Globus pallidus (tissue), 1 donor: ENCODE results near the gene ABCC1.
"Not testable (repeated sequence)": the region's sequence is repeated elsewhere in the genome, so short reads cannot be mapped to it uniquely, and the experiment has no call there.

Experiments
- DNase-seq: peaks from one replicate; pipeline ENCODE4 v3.0.0-alpha.2; 2015; ENCODE audit warnings: low spot score

ABCC1 gene

DNA sequence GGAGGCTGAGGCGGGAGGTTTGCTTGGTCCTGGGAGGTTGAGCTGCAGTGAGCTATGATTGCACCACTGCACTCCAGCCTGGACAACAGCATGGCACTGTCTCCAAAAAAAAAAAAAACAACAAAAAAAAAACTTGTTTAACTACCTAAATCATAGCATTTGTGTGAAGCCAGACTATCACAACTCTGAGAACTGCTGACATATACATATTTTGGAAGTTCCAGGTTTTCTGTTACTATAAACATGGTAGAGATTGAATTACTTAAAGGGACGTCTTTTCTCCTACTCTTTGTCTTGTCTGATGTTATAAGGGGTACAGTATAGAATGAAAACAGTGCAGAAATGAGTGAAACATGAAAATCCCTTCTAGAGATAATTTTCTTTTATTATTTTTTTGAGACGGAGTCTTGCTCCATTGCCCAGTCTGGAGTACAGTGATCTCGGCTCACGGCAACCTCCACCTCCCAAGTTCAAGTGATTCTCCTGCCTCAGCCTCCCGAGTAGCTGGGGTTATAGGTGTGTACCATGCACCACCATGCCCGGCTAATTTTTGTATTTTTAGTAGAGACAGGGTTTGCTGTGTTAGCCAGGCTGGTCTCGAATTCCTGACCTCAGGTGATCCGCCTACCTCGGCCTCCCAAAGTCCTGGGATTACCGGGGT, 18.4 kb downstream of the ABCC1 start:
- no peak for DNase-seq

DNA sequence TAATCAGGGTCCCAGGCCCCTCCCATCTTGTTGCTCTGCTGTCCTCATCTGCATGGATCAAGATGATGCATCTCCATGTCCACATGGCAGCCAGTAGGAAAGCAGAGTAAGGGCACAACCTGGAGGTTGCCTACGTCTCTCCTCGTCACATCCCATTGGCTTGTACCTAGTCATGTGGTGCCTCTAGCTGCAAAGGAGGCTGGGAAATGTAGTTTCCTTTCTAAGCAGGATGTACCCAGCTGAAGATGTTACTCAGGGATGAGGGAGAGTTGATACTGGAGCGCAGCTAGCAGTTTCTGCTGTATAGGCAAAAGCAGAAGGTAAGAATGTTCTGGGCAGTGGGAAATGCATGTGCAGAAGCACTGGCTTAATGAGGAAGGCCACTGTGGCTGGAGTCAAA, 20.8 kb downstream of the ABCC1 start:
- DNase-seq, result no peak

DNA sequence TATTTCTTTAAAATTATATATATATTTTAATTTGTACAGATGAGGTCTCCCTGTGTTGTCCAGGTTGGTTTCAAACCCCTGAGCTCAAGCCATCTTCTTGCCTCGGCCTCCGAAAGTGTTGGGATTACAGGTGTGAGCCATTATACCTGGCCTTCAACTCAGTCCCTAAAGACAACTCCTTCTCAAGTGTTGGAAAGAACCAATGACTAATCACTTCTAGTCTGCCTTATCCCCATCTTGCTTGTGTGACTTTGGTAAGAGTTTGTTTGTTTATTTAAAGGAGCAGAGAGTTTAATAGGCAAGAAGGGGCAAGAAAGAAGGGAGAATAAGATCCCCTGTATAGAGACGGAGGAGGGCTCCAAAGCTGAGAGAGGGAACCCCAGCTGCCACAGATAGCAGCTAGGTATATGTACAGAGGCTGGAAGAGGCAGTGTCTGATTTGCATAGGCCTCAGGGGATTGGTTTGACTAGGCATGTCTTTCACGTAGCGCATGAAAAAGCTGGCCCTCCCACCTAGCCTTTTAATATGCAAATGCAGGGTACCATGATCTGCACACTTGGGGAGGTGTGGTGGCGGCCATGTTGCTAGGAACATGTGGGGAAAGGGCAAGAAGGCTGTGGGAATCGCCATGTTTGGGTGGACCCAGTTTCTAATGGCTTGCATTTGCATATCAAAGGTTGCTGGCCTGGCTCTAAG, 21.5 kb downstream of the ABCC1 start:
- no peak for DNase-seq

DNA sequence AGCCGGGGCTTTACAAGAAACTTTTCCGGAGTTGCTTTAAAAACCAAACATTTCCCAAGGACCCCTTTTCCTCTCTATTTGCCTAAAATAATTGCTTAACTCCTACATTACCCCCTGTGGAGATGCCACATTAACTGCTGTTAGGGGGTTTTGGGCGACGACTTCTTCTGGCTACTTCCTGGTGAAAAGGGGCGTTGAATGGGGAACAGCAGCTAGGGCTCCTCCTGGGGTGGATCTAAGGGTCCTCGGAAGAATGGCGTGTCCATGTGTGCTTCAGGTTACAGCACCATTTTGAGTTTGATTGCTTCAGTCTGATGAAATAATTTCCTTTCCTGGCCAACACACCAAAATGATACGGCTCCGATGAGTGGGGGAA, 22.0 kb downstream of the ABCC1 start:
- DNase-seq, result no peak

DNA sequence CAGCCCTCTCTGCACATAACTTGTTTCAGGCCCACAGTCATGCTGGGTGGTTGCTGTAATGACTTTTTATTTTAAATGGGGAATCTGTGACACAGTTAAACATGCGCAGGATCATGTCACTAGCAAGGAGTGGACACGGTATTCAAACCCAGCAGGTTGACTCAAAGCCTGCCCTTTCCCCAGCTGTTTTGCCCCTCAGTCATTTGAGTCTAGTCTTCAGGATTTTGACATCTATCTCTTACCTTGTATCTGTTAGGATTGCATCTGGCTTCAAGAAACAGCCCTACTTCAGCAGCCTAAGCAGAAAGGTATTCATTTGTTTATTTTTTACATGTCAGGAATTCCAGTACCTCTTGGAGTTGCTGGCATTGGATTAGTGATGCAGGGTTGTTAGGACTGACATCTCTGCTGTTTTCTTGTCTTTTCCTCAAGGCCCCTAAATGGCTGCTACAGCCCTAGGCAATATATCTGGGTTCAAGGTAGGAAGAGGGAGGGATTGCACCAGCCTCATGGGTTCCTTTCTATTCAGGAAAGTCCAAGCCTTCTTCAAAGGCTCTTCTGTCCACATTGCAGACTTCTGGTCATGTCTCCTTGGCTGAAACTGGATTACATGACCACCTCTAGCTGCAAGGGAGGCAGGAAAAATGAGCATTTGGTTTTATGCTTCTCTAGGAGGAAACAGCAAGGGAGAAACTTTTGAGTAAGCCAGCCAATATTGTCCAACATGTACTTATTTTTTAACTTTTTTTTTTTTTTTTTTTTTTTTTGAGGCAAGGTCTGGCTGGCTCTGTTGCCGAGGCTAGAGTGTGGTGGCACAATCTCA, 22.8 kb downstream of the ABCC1 start:
- no peak for DNase-seq

DNA sequence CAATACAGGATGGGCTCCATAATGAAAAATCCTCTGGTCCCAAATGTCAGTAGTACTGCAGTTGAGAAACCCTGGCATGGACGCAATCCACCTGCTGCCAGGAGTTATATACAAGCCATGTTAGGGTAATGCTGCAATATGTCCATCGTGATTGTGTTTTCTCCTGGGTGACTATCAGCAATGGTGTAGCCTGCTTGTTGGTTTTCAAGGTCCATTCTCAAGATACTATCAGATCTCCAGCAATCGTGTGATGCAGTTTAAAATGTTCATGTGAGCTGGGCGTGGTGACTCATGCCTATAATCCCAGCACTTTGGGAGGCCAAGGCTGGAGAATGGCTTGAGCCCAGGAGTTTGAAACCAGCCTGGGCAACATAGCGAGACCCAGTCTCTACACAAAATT, 24.0 kb downstream of the ABCC1 start:
- DNase-seq, result no peak

DNA sequence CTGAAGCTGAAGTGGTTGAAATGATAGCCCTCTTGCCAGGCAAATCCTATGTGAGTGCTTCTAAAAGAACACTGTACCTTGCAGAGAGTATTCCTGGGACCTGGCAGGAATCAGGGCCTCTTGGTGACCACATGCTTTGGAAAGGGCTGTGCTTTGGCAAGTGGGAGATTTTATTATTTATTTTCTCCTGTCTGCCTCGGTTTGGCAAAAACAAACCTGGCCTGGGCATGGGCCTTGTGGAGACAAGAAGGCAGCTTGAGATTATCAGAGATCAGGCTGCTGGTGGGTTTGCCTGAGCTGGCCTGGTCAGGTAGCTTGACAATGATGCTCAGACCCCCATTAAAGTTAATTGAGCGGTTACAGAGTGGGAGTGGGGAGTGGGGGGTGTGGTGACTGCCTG, 24.6 kb downstream of the ABCC1 start:
- no peak for DNase-seq

DNA sequence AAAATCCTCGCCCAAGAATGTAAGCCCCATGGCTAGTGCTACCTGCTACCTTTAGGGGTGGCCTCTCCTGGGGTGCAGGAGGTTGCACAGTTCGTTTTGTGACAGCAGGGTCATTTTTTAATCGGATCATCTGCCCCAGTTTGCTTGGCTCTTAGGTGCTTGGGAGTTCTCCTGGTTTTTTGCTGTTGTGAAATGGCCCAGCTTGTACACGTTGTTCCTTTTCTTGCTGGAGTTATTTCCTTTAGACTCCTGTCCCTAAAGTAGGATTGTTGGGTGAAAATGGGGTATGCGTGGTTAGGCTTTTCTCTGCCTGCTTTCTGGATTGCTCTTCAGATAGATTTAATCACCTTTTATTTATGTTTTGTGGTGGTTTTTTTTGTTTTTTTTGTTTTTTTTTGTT, 25.8 kb downstream of the ABCC1 start:
- DNase-seq, result no peak

DNA sequence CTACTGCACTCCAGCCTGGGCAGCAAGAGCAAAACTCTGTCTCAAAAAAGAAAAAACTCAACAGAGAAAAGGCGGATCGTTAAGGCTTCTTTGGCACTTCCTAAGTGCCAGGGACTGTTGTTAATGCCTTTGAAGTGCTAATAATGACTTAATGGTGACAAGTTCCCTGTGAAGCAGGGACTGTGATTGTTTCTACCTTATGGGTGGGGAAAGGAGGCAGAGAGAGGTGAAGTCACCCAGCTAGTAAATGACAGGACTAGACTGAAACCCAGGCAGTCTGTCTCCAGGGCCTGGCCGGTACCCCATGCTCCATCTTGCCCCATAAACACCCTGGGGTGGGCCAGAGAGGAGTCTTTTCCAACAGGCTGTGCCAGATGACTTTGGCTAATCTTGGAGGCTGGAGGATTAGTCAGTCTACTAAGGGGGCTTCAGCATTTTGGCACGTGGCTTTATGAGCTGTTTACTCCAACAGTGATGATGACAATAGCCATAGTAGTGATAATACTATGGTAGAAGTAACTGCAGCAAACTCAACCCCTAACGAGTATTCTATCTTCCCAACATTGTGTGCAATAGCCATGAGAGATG, 26.9 kb downstream of the ABCC1 start:
- DNase-seq, result no peak

DNA sequence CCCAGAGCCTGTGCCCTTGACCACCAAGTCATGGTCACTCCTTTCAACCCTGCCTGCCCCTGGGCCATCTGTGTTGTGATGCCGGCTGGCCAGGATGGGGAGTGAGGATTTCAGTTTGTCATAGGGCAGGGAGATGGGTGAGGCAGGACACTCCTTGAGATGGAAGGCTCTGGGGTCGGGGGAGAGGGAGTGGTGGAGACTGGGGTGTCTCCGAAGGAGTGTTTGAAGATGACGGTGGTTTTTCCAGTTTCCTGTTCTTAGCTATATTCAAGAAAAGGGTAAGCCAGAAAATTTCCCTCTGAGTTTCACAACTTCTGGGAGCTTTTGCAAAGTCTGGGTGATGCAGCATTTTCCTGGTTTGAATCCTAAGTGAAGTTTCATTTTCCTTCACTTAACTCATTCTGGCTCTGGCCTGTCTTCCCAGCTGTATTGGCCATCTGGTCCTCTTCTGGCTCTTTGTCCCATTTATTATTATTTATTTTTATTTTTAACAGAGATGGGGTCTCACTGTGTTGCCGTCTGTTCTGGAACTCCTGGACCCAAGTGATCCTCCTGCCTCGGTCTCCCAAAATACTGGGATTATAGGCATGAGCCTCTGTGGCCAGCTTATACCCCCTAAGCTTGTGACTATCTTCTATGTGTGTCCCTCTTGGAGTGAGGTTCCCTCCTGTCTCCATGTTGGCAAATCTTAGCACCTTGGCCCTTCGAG, 27.7 kb downstream of the ABCC1 start:
- no peak for DNase-seq

DNA sequence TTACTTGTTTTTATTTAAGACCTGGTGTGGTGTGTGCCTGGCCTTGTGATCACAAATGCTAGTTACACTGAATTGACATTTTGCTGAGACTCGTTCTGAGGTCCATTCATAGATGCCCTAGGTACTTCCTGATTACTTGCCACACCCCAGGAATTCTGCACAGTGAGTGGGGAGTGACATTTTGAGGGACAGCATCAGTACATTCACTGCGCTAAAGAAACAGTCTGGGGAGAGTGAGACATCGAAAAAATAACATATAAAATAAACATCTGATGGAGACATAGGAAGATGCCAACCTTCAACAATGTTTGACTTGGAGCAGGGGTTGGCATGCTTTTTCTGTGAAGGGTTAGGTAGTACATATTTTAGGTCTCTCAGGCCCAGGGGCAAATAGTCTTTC, 30.4 kb downstream of the ABCC1 start:
- DNase-seq, result no peak

DNA sequence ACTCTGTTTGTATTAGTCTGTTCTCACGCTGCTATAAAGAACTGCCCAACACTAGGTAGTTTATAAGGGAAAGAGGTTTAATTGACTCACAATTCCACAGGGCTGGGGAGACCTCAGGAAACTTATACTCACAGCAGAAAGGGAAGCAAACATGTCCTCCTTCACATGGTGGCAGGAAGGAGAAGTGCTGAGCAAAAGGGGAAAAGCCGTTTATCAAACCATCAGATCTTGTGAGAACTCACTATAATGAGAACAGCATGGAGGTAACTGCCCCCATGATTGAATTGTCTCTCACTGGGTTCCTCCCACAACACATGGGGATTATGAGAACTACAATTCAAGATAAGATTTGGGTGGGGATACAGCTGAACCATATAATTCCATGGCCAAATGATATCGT, 30.9 kb downstream of the ABCC1 start:
- no peak for DNase-seq

DNA sequence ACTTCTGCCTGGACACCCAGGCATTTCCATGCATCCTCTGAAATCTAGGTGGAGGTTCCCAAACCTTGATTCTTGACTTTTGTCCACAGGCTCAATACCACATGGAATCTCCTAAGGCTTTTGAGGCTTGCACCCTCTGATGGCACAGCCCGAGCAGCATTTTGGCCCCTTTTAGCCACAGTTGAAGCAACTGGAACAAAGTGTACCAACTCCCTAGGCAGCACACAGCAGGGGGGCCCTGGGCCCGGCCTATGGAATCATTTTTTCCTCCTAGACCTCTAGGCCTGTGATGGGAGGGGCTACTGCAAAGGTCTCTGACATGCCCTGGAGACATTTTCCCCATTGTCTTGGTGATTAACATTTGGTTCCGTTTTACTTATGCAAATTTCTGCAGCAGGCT, 32.0 kb downstream of the ABCC1 start:
- no peak for DNase-seq

DNA sequence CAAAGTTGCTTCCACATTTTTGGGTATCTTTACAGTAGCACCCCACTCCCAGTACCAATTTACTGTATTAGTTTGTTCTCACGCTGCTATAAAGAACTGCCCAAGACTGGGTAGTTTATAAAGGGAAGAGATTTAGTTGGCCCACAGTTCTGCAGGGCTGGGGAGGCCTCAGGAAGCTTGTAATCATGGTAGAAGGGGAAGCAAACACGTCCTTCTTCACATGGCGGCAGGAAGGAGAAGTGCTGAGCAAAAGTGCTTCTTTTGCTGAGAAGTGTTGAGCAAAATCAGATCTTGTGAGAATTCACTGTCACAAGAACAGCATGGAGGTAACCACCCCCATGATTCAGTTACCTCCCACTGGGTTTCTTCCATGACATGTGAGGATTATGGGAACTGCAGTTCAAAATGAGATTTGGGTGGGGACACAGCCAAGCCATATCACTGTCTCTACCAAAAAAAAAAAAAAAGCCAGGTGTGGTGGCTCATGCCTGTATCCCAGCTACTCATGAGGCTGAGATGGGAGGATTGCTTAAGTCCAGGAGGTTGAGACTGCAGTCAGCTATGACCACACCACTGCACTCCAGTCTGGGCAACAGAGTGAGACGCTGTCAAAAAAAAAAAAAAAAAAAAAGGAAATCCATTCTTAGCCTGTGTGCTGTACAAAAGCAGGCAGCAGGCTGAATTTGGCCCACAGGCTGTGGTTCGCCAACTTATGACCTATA, 32.9 kb downstream of the ABCC1 start:
- not testable (repeated sequence) for DNase-seq

DNA sequence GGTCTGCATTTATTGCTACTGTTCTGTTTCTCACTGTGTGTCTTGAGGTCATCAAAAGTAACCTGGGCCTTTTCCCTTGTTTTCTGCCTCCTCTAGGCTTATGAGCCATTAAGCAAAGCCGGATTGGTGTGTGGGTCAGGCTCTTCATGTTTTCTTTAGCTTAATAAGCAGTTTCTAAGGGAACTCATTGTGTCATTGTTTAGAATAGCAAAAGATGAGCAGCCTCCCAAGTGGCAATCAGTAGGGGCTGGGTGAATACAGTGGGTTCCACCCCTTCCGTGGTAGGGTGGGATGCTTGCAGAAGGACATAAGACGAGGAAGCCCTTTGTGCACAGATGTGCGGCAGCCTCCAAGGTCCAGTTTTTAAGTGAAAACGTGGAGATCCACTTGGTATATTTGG, 34.5 kb downstream of the ABCC1 start:
- DNase-seq, result no peak

DNA sequence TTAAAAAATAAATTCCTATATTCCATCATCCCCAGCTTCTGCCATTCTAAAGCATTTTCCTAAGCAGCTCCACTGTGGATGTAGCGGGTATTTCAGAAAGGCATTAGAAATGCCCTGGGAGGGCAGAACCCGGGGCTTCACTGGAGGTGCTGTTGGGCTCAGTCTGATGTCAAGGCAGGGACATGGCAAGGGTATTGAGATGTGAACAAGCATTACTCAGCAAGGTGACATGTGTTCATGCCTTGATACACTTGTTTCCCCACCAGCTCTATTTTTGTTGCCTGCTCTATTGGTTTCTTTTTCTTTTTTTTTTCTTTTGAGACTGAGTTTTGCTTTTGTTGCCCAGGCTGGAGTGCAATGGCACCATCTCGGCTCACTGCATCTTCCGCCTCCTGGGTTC, 35.7 kb downstream of the ABCC1 start:
- no peak for DNase-seq

DNA sequence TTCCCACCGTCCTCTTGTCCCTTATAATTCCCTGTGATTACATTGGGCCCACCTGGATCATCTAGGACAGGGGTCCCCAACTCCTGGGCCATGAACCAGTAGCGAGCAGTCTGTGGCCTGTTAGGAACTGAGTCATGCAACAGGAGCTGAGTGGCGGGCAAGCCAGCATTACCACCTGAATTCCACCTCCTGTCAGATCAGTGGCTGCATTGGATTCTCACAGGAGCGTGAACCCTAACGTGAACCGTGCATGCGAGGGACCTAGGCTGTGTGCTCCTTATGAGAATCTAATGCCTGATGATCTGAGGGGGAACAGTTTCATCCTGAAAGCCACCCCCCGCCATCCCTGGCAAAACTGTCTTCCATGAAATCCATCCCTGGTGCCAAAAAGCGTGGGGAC, 36.8 kb downstream of the ABCC1 start:
- no peak for DNase-seq

DNA sequence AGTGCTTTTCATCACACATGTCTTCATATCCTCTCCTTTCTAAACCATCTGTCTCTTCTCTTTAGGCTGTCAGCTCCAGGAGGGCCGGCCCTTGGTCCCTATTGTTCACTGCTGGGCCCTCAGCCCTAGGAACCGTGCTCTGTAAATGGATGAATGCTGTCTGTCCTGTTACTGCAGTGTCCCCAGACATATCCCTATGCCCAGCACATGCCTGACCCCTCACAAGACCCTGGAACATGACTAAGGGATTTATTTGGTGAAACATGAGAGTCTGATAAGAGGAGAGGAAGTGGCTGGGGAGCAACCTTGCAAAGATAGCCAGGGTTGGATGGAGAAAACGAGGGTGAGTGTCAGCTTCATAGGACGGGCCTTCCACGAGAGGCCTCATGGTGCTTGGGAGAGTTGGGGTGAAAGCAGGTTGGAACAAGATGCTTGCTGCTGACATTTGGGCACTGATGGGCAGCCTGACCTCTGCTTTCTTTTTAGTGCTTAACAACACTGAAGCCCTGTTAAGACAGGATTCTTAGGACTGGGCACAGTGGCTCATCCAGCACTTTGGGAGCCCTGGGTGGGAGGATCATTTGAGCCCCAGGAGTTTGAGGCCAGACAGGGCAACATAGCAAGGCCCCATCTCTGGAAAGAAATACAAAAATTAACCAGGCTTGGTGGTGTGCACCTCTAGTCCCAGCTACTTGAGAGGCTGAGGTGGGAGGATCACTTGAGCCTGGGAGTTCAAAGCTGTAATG, 39.0 kb downstream of the ABCC1 start:
- DNase-seq, result no peak

DNA sequence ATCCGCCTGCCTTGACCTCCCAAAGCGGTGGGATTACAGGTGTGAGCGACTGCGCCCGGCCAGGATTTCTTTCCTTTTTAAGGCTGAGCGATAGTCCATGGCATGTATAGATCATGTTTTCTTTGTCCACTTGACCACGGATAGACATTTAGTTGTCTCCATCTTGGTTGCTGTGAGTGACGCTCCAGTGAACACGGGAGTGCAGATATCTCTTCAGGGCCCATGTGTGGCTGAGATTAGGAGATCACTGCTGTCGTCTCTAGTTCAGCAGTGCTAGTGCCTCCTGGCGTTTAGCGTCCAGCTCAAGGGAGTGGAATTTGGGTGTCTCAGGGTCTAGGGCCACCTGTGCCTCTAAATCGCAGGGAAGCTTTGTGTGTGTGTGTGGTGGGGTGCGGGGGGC, 41.5 kb downstream of the ABCC1 start:
- no peak for DNase-seq

DNA sequence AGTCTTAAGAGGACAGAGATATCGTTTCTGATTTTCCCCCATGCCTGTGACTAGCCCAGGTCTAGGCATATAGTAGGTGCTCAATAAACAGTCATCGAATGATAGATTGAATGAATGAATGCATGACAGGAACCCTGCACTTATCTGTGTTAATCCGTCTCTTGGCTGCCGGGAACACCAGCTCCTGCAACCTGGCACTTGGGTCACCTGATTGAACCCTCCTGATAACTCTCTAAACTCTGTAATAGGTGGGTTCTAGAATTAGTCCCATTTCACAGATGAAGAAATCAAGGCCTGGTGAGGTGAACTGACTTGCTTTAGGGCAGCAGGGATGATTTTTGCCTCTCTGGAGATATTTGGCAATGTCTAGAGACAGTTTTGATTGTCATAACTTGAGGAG, 43.7 kb downstream of the ABCC1 start:
- DNase-seq, result no peak

DNA sequence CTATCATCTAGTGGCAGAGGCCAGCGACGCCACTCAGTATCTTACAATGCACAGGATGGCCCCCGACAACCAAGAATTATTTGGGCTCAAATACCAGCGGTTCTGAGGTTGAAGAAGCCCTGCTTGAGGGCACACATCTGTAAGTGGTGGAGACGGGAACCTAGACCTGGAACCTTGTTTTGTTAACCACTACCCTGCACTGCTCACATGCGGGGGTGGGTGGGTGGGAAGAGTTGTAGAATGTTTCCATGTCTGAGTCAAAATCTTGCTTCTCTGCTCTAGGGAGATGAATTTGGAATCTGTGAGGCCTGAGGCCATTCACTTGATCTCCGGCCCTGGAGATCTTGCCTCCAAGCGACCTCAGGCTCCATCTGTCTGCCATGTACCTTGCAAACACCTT, 44.1 kb downstream of the ABCC1 start:
- no peak for DNase-seq
